ENCODE measurements around the gene CEP55. TPM values are rescaled to one million over a fixed set of nuclear protein-coding genes. Genes with fewer than 3 reads are reported as not detected.
A peak's percentile ranks its signal among the peaks of the same experiment; 100 is the strongest.
"Not testable (repeated sequence)": the region's sequence is repeated elsewhere in the genome, so short reads cannot be mapped to it uniquely, and the experiment has no call there.

Gene CEP55
- total RNA-seq, 1 experiment from 2014 or later = 39.4 TPM

GRCh38 chr10:93463723-93464476, 32.5 kb upstream of the CEP55 start:
- CTCF ChIA-PET = interaction anchor here (0.8 to 18.2 kb wide), 9 partner anchors 9 to 87 kb away, joined by 3 to 178 read pairs (median 9); partner anchors contain the start of gene MYOF

GRCh38 chr10:93464776-93465388, 31.5 kb upstream of the CEP55 start:
- ChIA-PET POLR2A (interaction anchor here (0.6 to 39.8 kb wide), 9 partner anchors 3 to 1226 kb away, joined by 3 to 2342 read pairs (median 6); partner anchors contain the start of gene MYOF), CTCF (interaction anchor here (0.6 to 18.2 kb wide), 12 partner anchors 8 to 874 kb away, joined by 3 to 178 read pairs (median 4); partner anchors contain the start of gene MYOF)
- Mint-ChIP-seq H3K36me3 (ENCODE audit: insufficient read depth, unreplicated experiment) (peaks cover 36% of the 10 kb centered on the region), H3K4me3 (ENCODE audit: unreplicated experiment) (peak overlapping the region; percentile 20), H3K27ac (ENCODE audit: low read depth, unreplicated experiment) (peak overlapping the region; percentile 85), H3K9me3 (ENCODE audit: unreplicated experiment) (no peaks in the 10 kb centered on the region), H3K4me1 (ENCODE audit: insufficient read depth, unreplicated experiment) (peaks cover 64% of the 10 kb centered on the region), H3K27me3 (ENCODE audit: insufficient read depth, unreplicated experiment) (no peaks in the 10 kb centered on the region)
- DNase-seq (ENCODE audit: unreplicated experiment) = peak; percentile 49
- TF ChIP-seq CTCF (IDR thresholded peaks at IDR 0.05; ENCODE audit: unreplicated experiment) = no peak
- BruUV-seq (replicated peaks) = no TSS peak
- intact Hi-C loops (cut with micrococcal nuclease) = no loop called here

More at GRCh38 chr10:93463723-93464476, 32.5 kb upstream of the CEP55 start:
- intact Hi-C loops (cut with micrococcal nuclease) = no loop called here
- H3K36me3 Mint-ChIP-seq (ENCODE audit: insufficient read depth, unreplicated experiment) = peaks cover 42% of the 10 kb centered on the region
- H3K9me3 Mint-ChIP-seq (ENCODE audit: unreplicated experiment) = no peaks in the 10 kb centered on the region
- no peak for TF ChIP-seq CTCF (IDR thresholded peaks at IDR 0.05; ENCODE audit: unreplicated experiment)
- H3K27ac Mint-ChIP-seq (ENCODE audit: low read depth, unreplicated experiment) = peak overlapping the region; percentile 85
- H3K27me3 Mint-ChIP-seq (ENCODE audit: insufficient read depth, unreplicated experiment) = no peaks in the 10 kb centered on the region
- peaks cover 72% of the 10 kb centered on the region for H3K4me1 Mint-ChIP-seq (ENCODE audit: insufficient read depth, unreplicated experiment)
- POLR2A ChIA-PET = interaction anchor here (0.6 to 39.8 kb wide), 8 partner anchors 4 to 1225 kb away, joined by 3 to 2342 read pairs (median 22); partner anchors contain the start of gene MYOF
- H3K4me3 Mint-ChIP-seq (ENCODE audit: unreplicated experiment) = peak overlapping the region; percentile 11
- peak; percentile 66 for DNase-seq (ENCODE audit: unreplicated experiment)
- BruUV-seq (replicated peaks) = no TSS peak

- Mint-ChIP-seq H3K36me3 (ENCODE audit: insufficient read depth, unreplicated experiment) (peaks cover 36% of the 10 kb centered on the region), H3K9me3 (ENCODE audit: unreplicated experiment) (no peaks in the 10 kb centered on the region), H3K27ac (ENCODE audit: low read depth, unreplicated experiment) (peak overlapping the region; percentile 85), H3K4me1 (ENCODE audit: insufficient read depth, unreplicated experiment) (peaks cover 68% of the 10 kb centered on the region), H3K4me3 (ENCODE audit: unreplicated experiment) (peak overlapping the region; percentile 52), H3K27me3 (ENCODE audit: insufficient read depth, unreplicated experiment) (no peaks in the 10 kb centered on the region)
- no peak for TF ChIP-seq CTCF (IDR thresholded peaks at IDR 0.05; ENCODE audit: unreplicated experiment)
- ChIA-PET POLR2A (interaction anchor here (0.6 to 39.8 kb wide), 12 partner anchors 2 to 213 kb away, joined by 3 to 2342 read pairs (median 5); partner anchors contain the start of genes CEP55 and MYOF), CTCF (interaction anchor here (0.6 to 18.2 kb wide), 11 partner anchors 9 to 573 kb away, joined by 3 to 178 read pairs (median 4); partner anchors contain the start of gene MYOF)
- intact Hi-C loops (cut with micrococcal nuclease) = loop anchor here (1.0 kb wide), 2 partner anchors 15 to 28 kb away; no protein-coding TSS in a partner anchor
- peak; percentile 98 for DNase-seq (ENCODE audit: unreplicated experiment)
- BruUV-seq (replicated peaks) = TSS peak; percentile 74
Measured at GRCh38 chr10:93465806-93466675, 30.4 kb upstream of the CEP55 start.

GRCh38 chr10:93467635-93468034, 28.8 kb upstream of the CEP55 start:
- peak overlapping the region; percentile 85 for H3K27ac Mint-ChIP-seq (ENCODE audit: low read depth, unreplicated experiment)
- peaks cover 59% of the 10 kb centered on the region for H3K4me1 Mint-ChIP-seq (ENCODE audit: insufficient read depth, unreplicated experiment)
- H3K27me3 Mint-ChIP-seq (ENCODE audit: insufficient read depth, unreplicated experiment); intact Hi-C loops (cut with micrococcal nuclease); DNase-seq (ENCODE audit: unreplicated experiment); BruUV-seq (replicated peaks); H3K9me3 Mint-ChIP-seq (ENCODE audit: unreplicated experiment): not testable (repeated sequence)
- H3K4me3 Mint-ChIP-seq (ENCODE audit: unreplicated experiment) = peak overlapping the region; percentile 52
- H3K36me3 Mint-ChIP-seq (ENCODE audit: insufficient read depth, unreplicated experiment) = peaks cover 38% of the 10 kb centered on the region
- CTCF ChIA-PET = interaction anchor here (0.9 to 18.2 kb wide), 5 partner anchors 13 to 91 kb away, joined by 3 to 178 read pairs (median 12); partner anchors contain the start of gene MYOF
- POLR2A ChIA-PET = interaction anchor here (0.6 to 39.8 kb wide), 6 partner anchors 0 to 91 kb away, joined by 3 to 2342 read pairs (median 20); partner anchors contain the start of gene MYOF
